C4-2B (cell line): ENCODE results near the gene STX8.
"Not testable (repeated sequence)": the region's sequence is repeated elsewhere in the genome, so short reads cannot be mapped to it uniquely, and the experiment has no call there.

Experiments
- H3K27ac ChIP-seq: fragments of 450-650 bp; 2 replicates; pipeline ENCODE4 v1.5.1; 2017
- CTCF ChIP-seq: fragments of 450-650 bp; conservative IDR thresholded peaks from 2 replicates; pipeline ENCODE4 v1.5.1; 2017; ENCODE audit warnings: mild to moderate bottlenecking
- ZFX ChIP-seq: fragments of 450-650 bp; IDR thresholded peaks from 2 replicates; pipeline ENCODE4 v1.6.1; 2017

The STX8 gene

GRCh38 chr17:9566067-9566466, 9.6 kb downstream of the STX8 start:
- TF ChIP-seq CTCF (no peak), ZFX (no peak)
- peak overlapping the region; percentile 13; the same call in 1 of the 2 replicates for H3K27ac ChIP-seq

- H3K27ac ChIP-seq = no peak overlapping the region
- no peak for TF ChIP-seq ZFX
- no peak for TF ChIP-seq CTCF
Observed at GRCh38 chr17:9564104-9564503, 11.5 kb downstream of the STX8 start.

DNA sequence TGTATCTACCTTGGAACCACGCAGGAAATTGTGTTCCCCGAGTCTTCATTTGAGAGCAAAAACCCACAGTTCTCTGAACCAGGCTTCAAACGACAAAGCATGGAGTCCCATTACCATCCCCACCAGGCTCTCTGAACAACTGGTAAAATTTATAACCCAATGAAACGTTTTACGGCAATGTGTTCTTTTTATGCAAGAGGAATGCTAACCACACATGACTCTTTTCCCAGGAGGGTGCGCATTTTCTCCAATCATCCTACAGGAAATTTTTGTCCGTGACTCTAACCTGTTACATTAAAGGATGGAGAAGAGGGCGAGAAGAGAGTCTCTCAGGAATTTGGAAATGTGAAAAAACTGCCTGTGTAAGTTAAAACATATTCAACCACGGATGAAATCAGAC, 17.8 kb downstream of the STX8 start:
- no peak overlapping the region for H3K27ac ChIP-seq
- TF ChIP-seq ZFX (no peak), CTCF (no peak)

- TF ChIP-seq CTCF (no peak), ZFX (no peak)
- no peak overlapping the region for H3K27ac ChIP-seq
Observed at GRCh38 chr17:9557161-9557755, 18.4 kb downstream of the STX8 start.

DNA sequence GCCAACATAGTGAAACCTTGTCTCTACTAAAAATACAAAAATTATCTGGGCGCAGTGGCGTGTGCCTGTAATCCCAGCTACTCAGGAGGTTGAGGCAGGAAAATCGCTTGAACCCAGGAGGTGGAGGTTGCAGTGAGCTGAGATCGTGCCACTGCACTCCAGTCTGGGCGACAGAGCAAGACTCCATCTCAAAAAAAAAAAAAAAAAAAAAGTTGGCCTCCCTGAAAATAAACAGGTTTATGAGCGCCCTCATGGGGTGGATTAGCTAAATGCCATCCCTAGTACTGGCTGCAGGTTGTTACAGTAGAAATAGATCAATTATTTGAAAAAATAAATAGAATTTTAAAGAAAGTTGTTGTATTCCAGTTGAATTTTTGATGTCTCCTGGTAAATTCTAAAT, 20.9 kb downstream of the STX8 start:
- H3K27ac ChIP-seq = not testable (repeated sequence)
- TF ChIP-seq CTCF = peak; percentile 84

GRCh38 chr17:9553596-9553995, 22.0 kb downstream of the STX8 start:
- no peak overlapping the region for H3K27ac ChIP-seq
- TF ChIP-seq ZFX (no peak), CTCF (no peak)

- TF ChIP-seq CTCF = no peak
- TF ChIP-seq ZFX = no peak
- no peak overlapping the region for H3K27ac ChIP-seq
Observed at GRCh38 chr17:9553181-9553580, 22.4 kb downstream of the STX8 start.
